ENCODE data around the gene RPS6KB2.
A peak's percentile ranks its signal among the peaks of the same experiment; 100 is the strongest.

RPS6KB2 gene

DNA sequence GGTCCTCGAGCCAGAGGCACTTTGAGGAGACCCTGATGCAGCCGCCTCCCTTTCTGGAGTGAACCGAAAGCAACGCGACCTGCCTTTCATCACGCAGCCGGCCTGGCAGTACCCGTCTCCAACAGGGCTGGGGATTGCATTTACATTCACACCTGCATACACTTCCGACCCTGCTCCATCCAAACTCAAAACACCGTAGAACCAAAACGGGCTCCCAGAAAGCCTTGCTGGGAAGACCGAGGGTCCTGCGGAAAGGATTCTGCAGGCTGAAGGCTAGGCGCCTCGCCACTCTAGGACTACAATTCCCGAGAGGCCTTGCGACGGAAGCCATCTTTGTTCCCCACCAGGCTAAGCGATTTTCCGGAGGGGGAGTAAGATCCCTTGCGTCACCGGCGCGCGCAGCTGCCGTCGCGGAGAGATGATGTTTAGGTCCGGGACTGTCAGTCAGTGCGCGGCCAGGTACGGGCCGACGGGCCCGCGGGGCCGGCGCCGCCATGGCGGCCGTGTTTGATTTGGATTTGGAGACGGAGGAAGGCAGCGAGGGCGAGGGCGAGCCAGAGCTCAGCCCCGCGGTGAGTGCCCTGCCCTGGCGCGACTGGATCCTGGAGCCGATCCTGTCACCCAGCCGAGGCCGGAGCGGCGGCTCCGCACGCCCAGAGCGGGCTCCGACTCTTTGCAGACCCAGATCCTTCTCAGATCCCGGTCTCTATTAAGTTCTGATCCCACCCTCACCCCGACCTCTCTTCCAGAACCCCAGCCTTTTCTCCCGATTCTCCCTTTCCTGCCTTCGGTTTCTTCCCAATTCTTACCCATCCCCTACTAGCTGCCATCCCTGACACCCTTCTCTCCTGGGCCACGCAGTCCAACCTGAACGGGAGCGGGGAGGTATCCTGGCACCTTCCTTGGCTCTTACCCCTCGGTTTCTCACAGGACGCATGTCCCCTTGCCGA is at the start of gene RPS6KB2:
Gene RPS6KB2 (plus strand): TSS at position 443 of the 950 bp plus-strand sequence. CDS start 52 bp downstream, at position 495.
- TF ChIP-seq TEAD4 (IDR thresholded peaks at IDR 0.05) (0 out of 2 replicates have a peak, but pooled peaks have one; percentile 31), YY1 (IDR thresholded peaks at IDR 0.05; ENCODE audit: low read depth) (peak; percentile 99), EGR1 (IDR thresholded peaks at IDR 0.05) (0 out of 2 replicates have a peak, but pooled peaks have one; percentile 22), EP300 (IDR thresholded peaks at IDR 0.05; ENCODE audit: borderline replicate concordance) (no peak), NFIC (IDR thresholded peaks at IDR 0.05) (no peak), TAF1 (IDR thresholded peaks at IDR 0.05; ENCODE audit: low read depth) (peak; percentile 71), CREB1 (IDR thresholded peaks at IDR 0.05; ENCODE audit: low read depth) (peak; percentile 100), CEBPB (IDR thresholded peaks at IDR 0.05) (no peak), RAD21 (IDR thresholded peaks at IDR 0.05; ENCODE audit: low read depth) (no peak), FOXM1 (IDR thresholded peaks at IDR 0.05; ENCODE audit: borderline replicate concordance, low read depth) (no peak), TCF12 (IDR thresholded peaks at IDR 0.05; ENCODE audit: low read depth) (peak; percentile 63; the same call in 1 of the 2 replicates), ZBTB7A (IDR thresholded peaks at IDR 0.05; ENCODE audit: low read depth) (no peak)
- TF ChIP-seq, protein P1, sequence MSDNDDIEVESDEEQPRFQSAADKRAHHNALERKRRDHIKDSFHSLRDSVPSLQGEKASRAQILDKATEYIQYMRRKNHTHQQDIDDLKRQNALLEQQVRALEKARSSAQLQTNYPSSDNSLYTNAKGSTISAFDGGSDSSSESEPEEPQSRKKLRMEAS (IDR thresholded peaks at IDR 0.05): peak; percentile 66
- TF ChIP-seq, protein P2, sequence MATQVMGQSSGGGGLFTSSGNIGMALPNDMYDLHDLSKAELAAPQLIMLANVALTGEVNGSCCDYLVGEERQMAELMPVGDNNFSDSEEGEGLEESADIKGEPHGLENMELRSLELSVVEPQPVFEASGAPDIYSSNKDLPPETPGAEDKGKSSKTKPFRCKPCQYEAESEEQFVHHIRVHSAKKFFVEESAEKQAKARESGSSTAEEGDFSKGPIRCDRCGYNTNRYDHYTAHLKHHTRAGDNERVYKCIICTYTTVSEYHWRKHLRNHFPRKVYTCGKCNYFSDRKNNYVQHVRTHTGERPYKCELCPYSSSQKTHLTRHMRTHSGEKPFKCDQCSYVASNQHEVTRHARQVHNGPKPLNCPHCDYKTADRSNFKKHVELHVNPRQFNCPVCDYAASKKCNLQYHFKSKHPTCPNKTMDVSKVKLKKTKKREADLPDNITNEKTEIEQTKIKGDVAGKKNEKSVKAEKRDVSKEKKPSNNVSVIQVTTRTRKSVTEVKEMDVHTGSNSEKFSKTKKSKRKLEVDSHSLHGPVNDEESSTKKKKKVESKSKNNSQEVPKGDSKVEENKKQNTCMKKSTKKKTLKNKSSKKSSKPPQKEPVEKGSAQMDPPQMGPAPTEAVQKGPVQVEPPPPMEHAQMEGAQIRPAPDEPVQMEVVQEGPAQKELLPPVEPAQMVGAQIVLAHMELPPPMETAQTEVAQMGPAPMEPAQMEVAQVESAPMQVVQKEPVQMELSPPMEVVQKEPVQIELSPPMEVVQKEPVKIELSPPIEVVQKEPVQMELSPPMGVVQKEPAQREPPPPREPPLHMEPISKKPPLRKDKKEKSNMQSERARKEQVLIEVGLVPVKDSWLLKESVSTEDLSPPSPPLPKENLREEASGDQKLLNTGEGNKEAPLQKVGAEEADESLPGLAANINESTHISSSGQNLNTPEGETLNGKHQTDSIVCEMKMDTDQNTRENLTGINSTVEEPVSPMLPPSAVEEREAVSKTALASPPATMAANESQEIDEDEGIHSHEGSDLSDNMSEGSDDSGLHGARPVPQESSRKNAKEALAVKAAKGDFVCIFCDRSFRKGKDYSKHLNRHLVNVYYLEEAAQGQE (IDR thresholded peaks at IDR 0.05; ENCODE audit: low read depth): no peak
- TF ChIP-seq, protein P3, sequence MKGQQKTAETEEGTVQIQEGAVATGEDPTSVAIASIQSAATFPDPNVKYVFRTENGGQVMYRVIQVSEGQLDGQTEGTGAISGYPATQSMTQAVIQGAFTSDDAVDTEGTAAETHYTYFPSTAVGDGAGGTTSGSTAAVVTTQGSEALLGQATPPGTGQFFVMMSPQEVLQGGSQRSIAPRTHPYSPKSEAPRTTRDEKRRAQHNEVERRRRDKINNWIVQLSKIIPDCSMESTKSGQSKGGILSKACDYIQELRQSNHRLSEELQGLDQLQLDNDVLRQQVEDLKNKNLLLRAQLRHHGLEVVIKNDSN (IDR thresholded peaks at IDR 0.05): peak; percentile 33; the same call in 1 of the 2 replicates

DNA sequence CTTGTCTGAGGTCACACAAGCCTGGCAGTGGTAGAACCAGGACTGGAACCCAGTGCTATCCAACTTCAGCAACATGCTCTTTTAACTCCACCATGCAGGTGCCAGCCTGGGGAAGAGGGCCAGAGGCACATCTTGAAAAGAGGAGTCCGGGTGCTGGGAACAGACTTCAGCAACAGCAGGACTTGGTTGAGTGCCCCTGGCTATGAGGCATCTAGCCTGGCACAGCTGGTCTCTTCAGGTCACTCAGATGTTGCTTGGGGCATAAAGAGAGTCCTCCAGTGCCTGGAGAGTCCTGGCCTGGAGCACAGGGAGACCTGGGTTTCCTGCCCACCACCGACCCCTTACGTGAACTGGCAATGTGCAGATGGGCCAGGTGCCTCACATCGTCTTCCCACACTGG is 49.8 kb upstream of the RPS6KB2 start:
- no peak for TF ChIP-seq CREB1 (IDR thresholded peaks at IDR 0.05; ENCODE audit: low read depth)
- TF ChIP-seq, protein P1 (IDR thresholded peaks at IDR 0.05): no peak
- TF ChIP-seq EP300 (IDR thresholded peaks at IDR 0.05; ENCODE audit: borderline replicate concordance): no peak
- no peak for TF ChIP-seq ZBTB7A (IDR thresholded peaks at IDR 0.05; ENCODE audit: low read depth)
- no peak for TF ChIP-seq TAF1 (IDR thresholded peaks at IDR 0.05; ENCODE audit: low read depth)
- no peak for TF ChIP-seq FOXM1 (IDR thresholded peaks at IDR 0.05; ENCODE audit: borderline replicate concordance, low read depth)
- no peak for TF ChIP-seq TCF12 (IDR thresholded peaks at IDR 0.05; ENCODE audit: low read depth)
- no peak for TF ChIP-seq NFIC (IDR thresholded peaks at IDR 0.05)

DNA sequence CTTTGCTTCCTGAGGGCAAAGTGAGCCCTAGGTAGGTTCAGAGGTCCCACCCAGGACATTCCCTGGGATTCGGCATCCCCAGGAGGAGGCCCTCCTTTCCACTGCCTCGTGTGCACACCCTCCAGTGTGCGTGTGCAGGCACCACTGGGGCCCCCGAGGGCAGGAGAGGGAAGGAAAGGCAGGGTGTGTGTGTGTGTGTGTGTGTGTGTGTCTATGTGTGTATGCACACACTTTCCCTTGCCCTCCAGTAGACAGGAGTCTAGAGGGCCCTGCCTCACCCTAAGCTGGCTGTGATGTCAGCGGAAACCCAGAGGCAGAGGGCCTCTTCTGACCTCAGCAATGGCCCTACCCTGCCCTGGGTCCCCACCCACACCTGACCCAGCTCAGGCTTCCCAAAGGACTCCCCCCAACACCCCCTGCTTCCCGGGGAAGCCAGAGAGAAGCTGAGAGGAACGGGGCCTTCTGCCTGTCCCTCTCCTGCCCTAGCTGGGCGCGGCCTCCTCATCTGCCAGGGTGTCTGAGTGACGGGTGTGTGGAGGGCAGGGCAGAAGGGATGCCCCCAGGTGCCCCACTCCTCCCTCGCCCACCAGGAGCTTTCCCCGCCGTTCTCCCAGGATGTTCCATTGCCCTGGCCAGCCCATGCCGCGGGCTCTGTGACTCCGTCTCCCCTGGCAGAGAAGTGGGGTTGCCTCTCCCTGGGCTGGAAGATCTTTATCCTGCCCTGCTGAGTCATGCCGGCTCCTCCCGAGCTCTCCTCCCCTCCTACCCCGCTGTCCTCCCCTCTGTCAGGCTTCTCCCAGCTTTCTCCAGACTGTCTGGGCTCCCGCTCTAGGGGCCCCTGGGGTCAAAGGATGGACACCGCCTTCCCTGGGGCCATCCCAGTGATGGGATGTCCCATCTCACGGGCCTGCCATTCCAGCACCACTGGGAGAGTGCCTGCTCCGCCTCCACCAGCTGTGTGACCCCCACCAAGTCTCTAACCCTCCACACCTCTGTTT is 48.9 kb upstream of the RPS6KB2 start:
- TF ChIP-seq EGR1 (IDR thresholded peaks at IDR 0.05): no peak
- TF ChIP-seq, protein P1 (IDR thresholded peaks at IDR 0.05): no peak
- TF ChIP-seq, protein P2 (IDR thresholded peaks at IDR 0.05; ENCODE audit: low read depth): no peak
- TF ChIP-seq NFIC (IDR thresholded peaks at IDR 0.05): no peak
- TF ChIP-seq TAF1 (IDR thresholded peaks at IDR 0.05; ENCODE audit: low read depth): no peak
- TF ChIP-seq TEAD4 (IDR thresholded peaks at IDR 0.05): no peak
- TF ChIP-seq TCF12 (IDR thresholded peaks at IDR 0.05; ENCODE audit: low read depth): no peak
- TF ChIP-seq, protein P3 (IDR thresholded peaks at IDR 0.05): no peak
- TF ChIP-seq CEBPB (IDR thresholded peaks at IDR 0.05): no peak
- TF ChIP-seq FOXM1 (IDR thresholded peaks at IDR 0.05; ENCODE audit: borderline replicate concordance, low read depth): no peak
- no peak for TF ChIP-seq ZBTB7A (IDR thresholded peaks at IDR 0.05; ENCODE audit: low read depth)
- no peak for TF ChIP-seq EP300 (IDR thresholded peaks at IDR 0.05; ENCODE audit: borderline replicate concordance)
- TF ChIP-seq YY1 (IDR thresholded peaks at IDR 0.05; ENCODE audit: low read depth): no peak
- TF ChIP-seq RAD21 (IDR thresholded peaks at IDR 0.05; ENCODE audit: low read depth): no peak
- TF ChIP-seq CREB1 (IDR thresholded peaks at IDR 0.05; ENCODE audit: low read depth): no peak

All from Ishikawa (cell line).